ENCODE results near the gene CACFD1.
A peak's percentile ranks its signal among the peaks of the same experiment; 100 is the strongest.

Gene CACFD1

GRCh38 chr9:133419005-133419404 is 40.8 kb upstream of the CACFD1 start:
- H3K9me3 ChIP-seq (ENCODE audit: control insufficient read depth, insufficient read depth, low read length): no peaks in the 10 kb centered on the region

GRCh38 chr9:133420392-133420827 is 39.4 kb upstream of the CACFD1 start:
- Histone ChIP-seq H3K4me3 (ENCODE audit: low read length) (peak overlapping the region; percentile 61), H3K4me1 (ENCODE audit: control insufficient read depth, low read length) (peaks cover 48% of the 10 kb centered on the region), H3F3A (ENCODE audit: control insufficient read depth, insufficient read depth) (peaks cover 13% of the 10 kb centered on the region), H3K9me3 (ENCODE audit: control insufficient read depth, insufficient read depth, low read length) (no peaks in the 10 kb centered on the region), H3K4me2 (ENCODE audit: low read length) (peak overlapping the region; percentile 71), H3K36me3 (ENCODE audit: control insufficient read depth, low read length) (peaks cover 21% of the 10 kb centered on the region), H3K27ac (ENCODE audit: low read depth, low read length) (peak overlapping the region; percentile 30; the same call in 1 of the 2 replicates), H3K27me3 (ENCODE audit: control insufficient read depth, low read length) (no peaks in the 10 kb centered on the region), H4K20me1 (ENCODE audit: control insufficient read depth, insufficient read depth, low read depth, low read length) (peaks cover 11% of the 10 kb centered on the region; the same call in 1 of the 2 replicates), H3K79me2 (ENCODE audit: control insufficient read depth, low read length) (peaks cover 40% of the 10 kb centered on the region), H3K9me2 (replicated peaks; ENCODE audit: control insufficient read depth, low read length) (no peaks in the 10 kb centered on the region)
- no peak for TF ChIP-seq EZH2phosphoT487 (IDR thresholded peaks at IDR 0.05; ENCODE audit: borderline replicate concordance, low read length)
- TF ChIP-seq CTCF (IDR thresholded peaks at IDR 0.05; ENCODE audit: low read depth, low read length, poor library complexity, severe bottlenecking): no peak

More at GRCh38 chr9:133419005-133419404, 40.8 kb upstream of the CACFD1 start:
- no peak overlapping the region for H3K27ac ChIP-seq (ENCODE audit: low read depth, low read length)
- H3K79me2 ChIP-seq (ENCODE audit: control insufficient read depth, low read length): peaks cover 54% of the 10 kb centered on the region
- no peaks in the 10 kb centered on the region for H3K9me2 ChIP-seq (replicated peaks; ENCODE audit: control insufficient read depth, low read length)
- peaks cover 35% of the 10 kb centered on the region for H3K36me3 ChIP-seq (ENCODE audit: control insufficient read depth, low read length)
- peak overlapping the region; percentile 74 for H3K4me2 ChIP-seq (ENCODE audit: low read length)
- no peaks in the 10 kb centered on the region for H3K27me3 ChIP-seq (ENCODE audit: control insufficient read depth, low read length)
- H4K20me1 ChIP-seq (ENCODE audit: control insufficient read depth, insufficient read depth, low read depth, low read length): peaks cover 11% of the 10 kb centered on the region; the same call in 1 of the 2 replicates
- H3F3A ChIP-seq (ENCODE audit: control insufficient read depth, insufficient read depth): peaks cover 13% of the 10 kb centered on the region
- TF ChIP-seq EZH2phosphoT487 (IDR thresholded peaks at IDR 0.05; ENCODE audit: borderline replicate concordance, low read length) (no peak), CTCF (IDR thresholded peaks at IDR 0.05; ENCODE audit: low read depth, low read length, poor library complexity, severe bottlenecking) (no peak)
- H3K4me3 ChIP-seq (ENCODE audit: low read length): peak overlapping the region; percentile 89
- H3K4me1 ChIP-seq (ENCODE audit: control insufficient read depth, low read length): peaks cover 54% of the 10 kb centered on the region

- Histone ChIP-seq H3K9me2 (replicated peaks; ENCODE audit: control insufficient read depth, low read length) (no peaks in the 10 kb centered on the region), H4K20me1 (ENCODE audit: control insufficient read depth, insufficient read depth, low read depth, low read length) (no peaks in the 10 kb centered on the region), H3K27me3 (ENCODE audit: control insufficient read depth, low read length) (peaks cover 8% of the 10 kb centered on the region; the same call in 1 of the 2 replicates), H3K9me3 (ENCODE audit: control insufficient read depth, insufficient read depth, low read length) (no peaks in the 10 kb centered on the region), H3K4me1 (ENCODE audit: control insufficient read depth, low read length) (peaks cover 33% of the 10 kb centered on the region), H3F3A (ENCODE audit: control insufficient read depth, insufficient read depth) (peaks cover 13% of the 10 kb centered on the region), H3K4me2 (ENCODE audit: low read length) (no peak within 1 kb of the TSS), H3K4me3 (ENCODE audit: low read length) (no peak within 1 kb of the TSS), H3K27ac (ENCODE audit: low read depth, low read length) (no peak within 1 kb of the TSS), H3K36me3 (ENCODE audit: control insufficient read depth, low read length) (peaks cover 6% of the 10 kb centered on the region), H3K79me2 (ENCODE audit: control insufficient read depth, low read length) (peaks cover 26% of the 10 kb centered on the region)
- TF ChIP-seq CTCF (IDR thresholded peaks at IDR 0.05; ENCODE audit: low read depth, low read length, poor library complexity, severe bottlenecking): peak; percentile 32
- TF ChIP-seq EZH2phosphoT487 (IDR thresholded peaks at IDR 0.05; ENCODE audit: borderline replicate concordance, low read length): no peak
Observed at GRCh38 chr9:133421615-133422542, 37.9 kb upstream of the CACFD1 start, which contains the start of gene ADAMTS13. Gene ADAMTS13, plus strand, starts transcription at chr9:133422367. Its CDS starts 77 bp downstream, at chr9:133422444.

All from DOHH2 (cell line).